SK-N-SH (cell line): ENCODE results near the gene OGDHL. TPM values are rescaled to one million over a fixed set of nuclear protein-coding genes. Genes with fewer than 3 reads are reported as not detected.
A peak's percentile ranks its signal among the peaks of the same experiment; 100 is the strongest.

Experiments
- CTCF ChIA-PET: fragments of 300-600, 350-600 bp; formaldehyde crosslinking; extraction: SDS; loops from one replicate; lab custom pipeline; 2021; lab: Yijun Ruan, JAX
- POLR2A ChIA-PET: fragments of 350-600 bp; sonication (Branson Sonifier 250); formaldehyde crosslinking; extraction: SDS; loops from one replicate; lab custom pipeline; 2020; ENCODE audit warnings: antibody characterized with exemption, inconsistent platforms; lab: Yijun Ruan, JAX
- DNase-seq: peaks from one replicate; pipeline ENCODE4 v3.0.0; 2012
- H2AFZ ChIP-seq: fragments of 200-600 bp; sonication (generic); 2 replicates; pipeline ENCODE4 v1.8.1; 2016; ENCODE audit warnings: antibody characterized with exemption, mild to moderate bottlenecking, low read depth
- H3F3A ChIP-seq: fragments of 200-600 bp; sonication (generic); replicated peaks from 2 replicates; pipeline ENCODE3; 2016; ENCODE audit warnings: antibody characterized with exemption, mild to moderate bottlenecking; ENCODE audit not compliant: insufficient read depth
- H3K27ac ChIP-seq, 2 experiments: fragments of 200-500 bp in 1 of 2; fragments of 200-600 bp in 1 of 2; sonication (Bioruptor generic) in 1 of 2; sonication (generic), shearing (Covaris generic) in 1 of 2; 2 replicates each; pipeline versions ENCODE4 v1.5.1 to v1.6.1; 2014 to 2016; ENCODE audit warnings: low read depth in 2 of 2, inconsistent platforms in 1 of 2, low read length in 1 of 2, mild to moderate bottlenecking in 1 of 2, mixed read lengths in 1 of 2
- H3K27me3 ChIP-seq: fragments of 200-600 bp; sonication (generic), shearing (Covaris generic); 2 replicates; pipeline ENCODE4 v1.6.1; 2016; ENCODE audit warnings: mixed run types; ENCODE audit not compliant: insufficient read depth
- H3K36me3 ChIP-seq, 2 experiments: fragments of 200-500 bp in 1 of 2; fragments of 200-600 bp in 1 of 2; sonication (Bioruptor generic) in 1 of 2; sonication (generic) in 1 of 2; replicated peaks in 1 of 2; 2 replicates each; pipeline versions ENCODE3 to v1.5.1; 2014 to 2016; ENCODE audit warnings: low read length in 1 of 2, mild to moderate bottlenecking in 1 of 2; ENCODE audit not compliant: insufficient read depth in 2 of 2, control insufficient read depth in 1 of 2
- H3K4me1 ChIP-seq, 2 experiments: fragments of 200-500 bp in 1 of 2; fragments of 200-600 bp in 1 of 2; sonication (Bioruptor generic) in 1 of 2; sonication (generic), shearing (Covaris generic) in 1 of 2; 2 replicates each; pipeline versions ENCODE4 v1.5.1 to v1.6.1; 2014 to 2016; ENCODE audit warnings: low read depth in 1 of 2, low read length in 1 of 2, mixed run types in 1 of 2; ENCODE audit not compliant: insufficient read depth in 2 of 2, control insufficient read depth in 1 of 2
- H3K4me2 ChIP-seq: fragments of 200-600 bp; sonication (generic), shearing (Covaris generic); 2 replicates; pipeline ENCODE4 v1.6.1; 2017; ENCODE audit warnings: mixed run types
- H3K4me3 ChIP-seq, 2 experiments: fragments of 200-500 bp in 1 of 2; fragments of 200-600 bp in 1 of 2; sonication (Bioruptor generic) in 1 of 2; sonication (generic), shearing (Covaris generic) in 1 of 2; 2 replicates each; pipeline versions ENCODE4 v1.5.1 to v1.8.1; 2014 to 2016; ENCODE audit warnings: low read depth in 2 of 2, inconsistent platforms in 1 of 2, low read length in 1 of 2, mild to moderate bottlenecking in 1 of 2, mixed read lengths in 1 of 2, moderate library complexity in 1 of 2
- H3K79me2 ChIP-seq: fragments of 200-600 bp; sonication (generic); 2 replicates; pipeline ENCODE4 v1.8.1; 2017; ENCODE audit warnings: mild to moderate bottlenecking; ENCODE audit not compliant: insufficient read depth
- H3K9ac ChIP-seq: fragments of 200-600 bp; sonication (generic); 2 replicates; pipeline ENCODE4 v1.6.1; 2017; ENCODE audit warnings: mixed run types
- H3K9me2 ChIP-seq: fragments of 200-600 bp; sonication (generic); 2 replicates; pipeline ENCODE4 v1.6.1; 2017; ENCODE audit warnings: mixed run types
- H3K9me3 ChIP-seq: fragments of 200-600 bp; sonication (generic); 2 replicates; pipeline ENCODE4 v1.6.1; 2017; ENCODE audit warnings: mixed run types, mild to moderate bottlenecking, moderate library complexity
- H4K20me1 ChIP-seq: fragments of 200-600 bp; sonication (generic); 2 replicates; pipeline ENCODE4 v1.6.1; 2017; ENCODE audit warnings: mild to moderate bottlenecking, mixed run types; ENCODE audit not compliant: insufficient read depth
- EZH2phosphoT487 ChIP-seq: fragments of 200-600 bp; sonication (generic); IDR thresholded peaks from 2 replicates; pipeline ENCODE4 v1.6.1; 2017; ENCODE audit warnings: low read depth, mixed run types, mild to moderate bottlenecking, antibody characterized with exemption, moderate library complexity, borderline replicate concordance
- FOXJ3 ChIP-seq: sonication (generic); formaldehyde crosslinking; IDR thresholded peaks from 2 replicates; pipeline ENCODE4 v1.5.1; 2020; ENCODE audit warnings: mild to moderate bottlenecking, missing genetic modification reagents
- FOXM1 ChIP-seq: IDR thresholded peaks from 2 replicates; pipeline ENCODE4 v1.4.0; 2012; ENCODE audit warnings: low read depth, mild to moderate bottlenecking
- JUND ChIP-seq: IDR thresholded peaks from 2 replicates; pipeline ENCODE4 v1.4.0; 2012
- NFIC ChIP-seq: IDR thresholded peaks from 2 replicates; pipeline ENCODE4 v1.4.0; 2012; ENCODE audit warnings: borderline replicate concordance
- PBX3 ChIP-seq: IDR thresholded peaks from 2 replicates; pipeline ENCODE4; 2012
- RAD21 ChIP-seq: IDR thresholded peaks from 2 replicates; pipeline ENCODE4 v1.6.1; 2012; ENCODE audit warnings: mild to moderate bottlenecking, low read length
- REST ChIP-seq: IDR thresholded peaks from 2 replicates; pipeline ENCODE4 v1.6.1; 2012; ENCODE audit warnings: mild to moderate bottlenecking, low read depth, low read length, moderate library complexity
- RFX5 ChIP-seq: IDR thresholded peaks from 2 replicates; pipeline ENCODE4 v1.6.1; 2012; ENCODE audit warnings: mild to moderate bottlenecking, improper control_type of control experiment, low read length
- SIN3A ChIP-seq: IDR thresholded peaks from 2 replicates; pipeline ENCODE4 v1.6.1; 2012; ENCODE audit warnings: low read depth, mild to moderate bottlenecking, low read length, moderate library complexity, borderline replicate concordance
- SMC3 ChIP-seq: IDR thresholded peaks from 2 replicates; pipeline ENCODE4 v1.6.1; 2012; ENCODE audit warnings: low read depth, low read length, improper control_type of control experiment
- USF2 ChIP-seq: fragments of 150-350 bp; IDR thresholded peaks from 2 replicates; pipeline ENCODE4 v1.6.1; 2017; ENCODE audit warnings: antibody characterized with exemption, low read length, low read depth, borderline replicate concordance
- YY1 ChIP-seq: IDR thresholded peaks from 2 replicates; pipeline ENCODE4 v1.4.0; 2012; ENCODE audit warnings: low read depth, mild to moderate bottlenecking
- ZBTB33 ChIP-seq: IDR thresholded peaks from 2 replicates; pipeline ENCODE4 v1.4.0; 2012; ENCODE audit warnings: low read depth, borderline replicate concordance
- WGBS: methylation state at CpG from one replicate; pipeline ENCODE4 v1.1.6; 2017; ENCODE audit warnings: low lambda C conversion rate; 5-methylcytosine and 5-hydroxymethylcytosine counted together
- polyA plus RNA-seq, 3 experiments: library from polyadenylated mRNA; depleted of rRNA; stranded (reverse); fragments of >200 nt; gene quantifications; 2 replicates each; pipeline ENCODE4 v1.2.3, GENCODE V29; 2012
- TF ChIP-seq, protein P1 (sequence below): fragments of 200-600 bp; sonication (generic); IDR thresholded peaks from 2 replicates; pipeline ENCODE4 v1.6.1; 2017; ENCODE audit warnings: antibody characterized with exemption, mild to moderate bottlenecking, moderate library complexity

OGDHL gene
- polyA plus RNA-seq, 1 of the 3 experiments (the other 2 are of a cell fraction), result 25.4 TPM

DNA sequence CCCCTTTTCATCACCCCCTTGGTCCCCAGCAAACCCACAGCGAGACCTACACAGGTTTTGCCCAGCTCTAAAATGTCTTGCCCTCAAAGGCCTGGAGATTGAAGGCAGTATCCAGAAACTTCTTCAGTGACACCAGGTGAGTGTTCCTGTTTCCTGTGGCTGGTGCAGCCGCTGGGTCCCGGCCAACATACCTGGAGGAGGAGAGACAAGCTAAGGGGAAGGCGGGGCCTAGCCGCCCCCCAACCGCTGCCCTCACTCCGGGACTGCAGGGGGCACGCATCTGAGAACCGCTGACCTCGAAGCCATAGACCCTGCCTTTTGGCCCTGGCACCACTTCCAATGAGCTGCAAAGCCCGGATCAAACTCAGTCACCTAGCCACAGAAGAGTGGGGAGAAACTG lies 27.0 kb downstream of the OGDHL start:
- CTCF ChIA-PET, result interaction anchor here (0.9 kb wide), 1 partner anchor 12 kb away, joined by 3 read pairs; no protein-coding TSS in a partner anchor
- H3K27ac ChIP-seq, result no peak overlapping the region
- POLR2A ChIA-PET, result no interaction called here
- peak; percentile 14 for DNase-seq
- 89% methylated on average over 9 of the region's 11 CpGs for WGBS
- TF ChIP-seq, protein P1, sequence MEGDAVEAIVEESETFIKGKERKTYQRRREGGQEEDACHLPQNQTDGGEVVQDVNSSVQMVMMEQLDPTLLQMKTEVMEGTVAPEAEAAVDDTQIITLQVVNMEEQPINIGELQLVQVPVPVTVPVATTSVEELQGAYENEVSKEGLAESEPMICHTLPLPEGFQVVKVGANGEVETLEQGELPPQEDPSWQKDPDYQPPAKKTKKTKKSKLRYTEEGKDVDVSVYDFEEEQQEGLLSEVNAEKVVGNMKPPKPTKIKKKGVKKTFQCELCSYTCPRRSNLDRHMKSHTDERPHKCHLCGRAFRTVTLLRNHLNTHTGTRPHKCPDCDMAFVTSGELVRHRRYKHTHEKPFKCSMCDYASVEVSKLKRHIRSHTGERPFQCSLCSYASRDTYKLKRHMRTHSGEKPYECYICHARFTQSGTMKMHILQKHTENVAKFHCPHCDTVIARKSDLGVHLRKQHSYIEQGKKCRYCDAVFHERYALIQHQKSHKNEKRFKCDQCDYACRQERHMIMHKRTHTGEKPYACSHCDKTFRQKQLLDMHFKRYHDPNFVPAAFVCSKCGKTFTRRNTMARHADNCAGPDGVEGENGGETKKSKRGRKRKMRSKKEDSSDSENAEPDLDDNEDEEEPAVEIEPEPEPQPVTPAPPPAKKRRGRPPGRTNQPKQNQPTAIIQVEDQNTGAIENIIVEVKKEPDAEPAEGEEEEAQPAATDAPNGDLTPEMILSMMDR, result no peak
- TF ChIP-seq FOXJ3 (no peak), USF2 (no peak), EZH2phosphoT487 (no peak)
- H3K9me3 ChIP-seq, result no peaks in the 10 kb centered on the region
- H3K36me3 ChIP-seq, result peaks cover 0 to 23% of the 10 kb centered on the region in 2 experiments
- no peaks in the 10 kb centered on the region for H3K79me2 ChIP-seq
- H3F3A ChIP-seq, result no peaks in the 10 kb centered on the region
- H3K4me2 ChIP-seq, result no peak overlapping the region
- no peaks in the 10 kb centered on the region for H3K27me3 ChIP-seq
- H3K4me3 ChIP-seq, result no peak overlapping the region
- H3K9me2 ChIP-seq, result no peaks in the 10 kb centered on the region
- H3K4me1 ChIP-seq, result no peaks in the 10 kb centered on the region
- H3K9ac ChIP-seq, result no peak overlapping the region
- no peak overlapping the region for H2AFZ ChIP-seq
- no peaks in the 10 kb centered on the region for H4K20me1 ChIP-seq

DNA sequence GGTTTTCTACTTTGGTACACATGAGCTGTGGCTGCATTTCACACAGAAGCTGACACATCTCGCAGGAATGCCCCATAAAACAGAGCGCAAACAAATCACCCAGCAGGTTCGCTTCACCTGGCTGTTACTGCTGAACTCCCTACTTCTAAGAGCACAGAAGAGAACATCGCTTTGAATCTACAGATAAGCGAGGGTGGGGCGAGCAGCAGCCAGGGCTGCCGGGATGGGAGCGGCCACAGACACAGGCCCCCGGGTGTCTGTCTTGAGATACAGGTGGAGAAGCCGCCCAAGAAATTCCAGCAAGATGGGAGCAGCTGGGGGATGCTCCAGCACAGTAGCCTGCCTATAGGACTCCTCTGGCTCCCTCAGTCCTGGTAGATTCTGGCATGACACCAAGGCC lies 27.4 kb downstream of the OGDHL start:
- H3F3A ChIP-seq, result no peaks in the 10 kb centered on the region
- H2AFZ ChIP-seq, result no peak overlapping the region
- no peaks in the 10 kb centered on the region for H3K27me3 ChIP-seq
- H3K4me2 ChIP-seq, result no peak overlapping the region
- no peaks in the 10 kb centered on the region for H3K9me3 ChIP-seq
- no peak for DNase-seq
- no peak overlapping the region for H3K27ac ChIP-seq
- TF ChIP-seq FOXJ3 (no peak), RAD21 (no peak), PBX3 (no peak), YY1 (no peak), JUND (no peak), SMC3 (no peak), REST (no peak), FOXM1 (no peak), USF2 (no peak), SIN3A (no peak), RFX5 (no peak), NFIC (no peak), ZBTB33 (no peak)
- no peaks in the 10 kb centered on the region for H3K9me2 ChIP-seq
- H3K9ac ChIP-seq, result no peak overlapping the region
- CTCF ChIA-PET, result interaction anchor here (0.9 kb wide), 1 partner anchor 11 kb away, joined by 3 read pairs; no protein-coding TSS in a partner anchor
- H3K36me3 ChIP-seq, result peaks cover 0 to 23% of the 10 kb centered on the region in 2 experiments
- POLR2A ChIA-PET, result no interaction called here
- H3K79me2 ChIP-seq, result no peaks in the 10 kb centered on the region
- no peaks in the 10 kb centered on the region for H4K20me1 ChIP-seq
- WGBS, result 84% methylated on average over 10 of the region's 10 CpGs
- H3K4me3 ChIP-seq, result no peak overlapping the region
- no peaks in the 10 kb centered on the region for H3K4me1 ChIP-seq
